Measurements from ENCODE around the gene IL5.
A peak's percentile ranks its signal among the peaks of the same experiment; 100 is the strongest.

Gene IL5

DNA sequence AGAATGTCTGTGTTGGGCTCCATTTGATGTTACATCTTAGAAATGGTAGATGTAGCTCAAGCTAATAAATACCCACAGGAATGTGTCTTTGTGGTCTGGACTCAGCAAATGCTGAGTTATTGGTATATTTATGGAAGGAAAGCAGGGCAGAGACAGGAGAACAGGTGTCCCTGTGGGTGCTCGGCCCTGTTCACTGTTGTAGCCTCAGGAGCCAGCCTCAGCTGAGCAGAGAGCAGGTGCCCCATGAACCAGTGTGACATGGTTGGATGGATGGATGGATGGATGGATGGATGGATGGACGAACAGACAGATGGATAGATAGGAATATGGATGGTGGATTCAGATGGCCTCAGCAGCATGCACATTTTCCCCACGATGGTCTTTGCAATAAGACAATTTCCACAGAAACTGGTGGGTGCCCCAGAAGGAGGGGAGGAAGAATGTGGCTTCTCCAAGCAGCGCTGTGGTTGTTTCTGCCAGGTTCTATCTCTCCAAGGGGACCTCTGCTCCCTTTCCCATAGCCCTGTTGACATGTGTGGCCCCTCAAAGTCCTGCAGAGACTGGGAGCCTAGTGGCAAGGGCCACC, 44.5 kb downstream of the IL5 start:
- DNase-seq (peak; percentile 4), ATAC-seq (no peak)

DNA sequence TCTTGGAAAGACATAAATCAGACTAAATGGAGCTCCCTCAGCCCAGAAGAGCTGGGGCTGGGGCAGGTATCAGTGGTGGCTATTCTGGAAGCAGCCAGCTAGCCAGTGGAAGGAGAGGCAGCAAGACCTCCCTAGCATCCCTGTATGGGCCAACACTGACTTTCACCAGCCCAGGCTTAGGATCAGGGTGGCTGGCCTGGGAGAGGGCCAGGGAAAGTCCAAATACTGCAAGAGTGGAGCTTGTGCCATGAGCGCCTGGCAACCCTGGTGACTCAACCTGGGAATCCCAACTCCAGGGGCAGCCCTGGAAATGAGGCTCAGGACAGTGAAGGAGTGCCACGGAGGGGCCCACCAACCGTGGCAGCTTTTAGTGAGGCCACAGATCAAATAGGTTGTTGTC, 45.2 kb downstream of the IL5 start:
- DNase-seq (peak; percentile 12), ATAC-seq (no peak)

DNA sequence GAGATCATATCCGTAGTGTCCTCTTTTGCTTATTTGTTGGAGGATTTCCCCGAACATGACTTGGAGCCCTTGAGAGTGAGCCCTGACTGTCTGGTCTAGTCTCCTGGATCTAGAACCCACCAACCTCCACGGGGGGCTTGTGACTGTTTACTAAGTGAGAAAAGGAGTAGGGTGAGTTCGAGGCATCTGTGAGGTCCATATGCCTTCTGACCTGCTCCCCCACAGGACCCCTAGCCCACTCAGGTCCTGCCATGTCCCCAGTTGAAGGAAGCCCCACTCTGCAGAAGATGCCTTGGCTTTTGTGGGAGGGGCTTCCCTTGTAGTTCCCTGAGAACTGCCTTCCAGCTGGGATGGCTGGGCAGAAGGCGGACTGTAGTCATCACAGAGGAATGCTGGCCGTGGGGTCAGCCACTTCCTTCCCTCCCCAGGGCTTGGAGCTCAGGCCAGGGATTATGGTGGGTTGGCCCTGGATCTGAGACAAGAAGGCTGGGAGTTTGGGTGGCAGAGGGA, 45.8 kb downstream of the IL5 start:
- ATAC-seq (no peak), DNase-seq (peak; percentile 12)

DNA sequence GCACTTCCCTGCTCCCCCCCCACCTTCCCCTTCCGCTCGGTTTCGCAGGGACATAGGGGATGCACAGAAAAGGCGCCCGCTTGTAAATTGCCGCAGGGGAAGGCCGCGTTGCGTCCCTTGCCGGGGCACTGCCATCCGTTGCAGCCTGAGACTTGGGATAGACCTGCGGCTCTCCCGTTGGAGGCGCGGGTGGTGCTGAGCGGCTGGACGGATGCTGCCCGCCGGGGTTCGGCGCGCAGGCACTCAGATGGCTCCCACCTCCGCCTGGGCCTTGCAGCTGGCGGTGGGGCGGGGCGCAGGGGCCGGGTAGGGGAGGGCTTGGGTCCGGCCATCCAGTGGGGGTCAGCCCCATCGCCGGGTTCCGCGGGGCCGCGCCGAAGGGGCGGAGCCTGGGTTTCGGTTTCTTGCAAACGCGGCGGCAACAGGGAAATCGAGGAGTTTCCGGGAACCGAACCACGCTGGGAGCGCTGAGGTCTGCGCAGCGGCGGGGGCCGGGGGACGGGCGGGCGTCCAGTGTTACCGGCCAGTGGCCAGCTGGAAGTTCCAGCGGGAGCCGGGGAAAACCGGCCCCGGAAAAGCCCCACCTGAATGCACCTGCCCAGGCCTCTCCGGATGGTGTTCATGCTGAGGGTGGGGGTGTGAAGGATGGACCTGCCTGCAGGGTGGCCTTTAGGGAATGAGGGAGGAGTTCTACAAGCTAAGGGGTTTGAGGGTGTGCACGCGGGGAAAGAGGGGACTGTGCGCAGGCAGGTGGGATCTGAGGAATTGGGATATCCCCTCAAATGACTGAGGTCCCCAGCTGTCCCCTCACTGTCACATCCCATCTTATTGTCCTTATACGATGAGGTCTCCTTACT, 46.5 kb downstream of the IL5 start:
- ATAC-seq: peak; percentile 28

GRCh38 chr5:132496191-132496630, 47.1 kb downstream of the IL5 start:
- peak; percentile 63 for ATAC-seq
- DNase-seq: peak; percentile 86

More for the DNA sequence above, 46.5 kb downstream of the IL5 start:
- peak; percentile 76 for DNase-seq

DNA sequence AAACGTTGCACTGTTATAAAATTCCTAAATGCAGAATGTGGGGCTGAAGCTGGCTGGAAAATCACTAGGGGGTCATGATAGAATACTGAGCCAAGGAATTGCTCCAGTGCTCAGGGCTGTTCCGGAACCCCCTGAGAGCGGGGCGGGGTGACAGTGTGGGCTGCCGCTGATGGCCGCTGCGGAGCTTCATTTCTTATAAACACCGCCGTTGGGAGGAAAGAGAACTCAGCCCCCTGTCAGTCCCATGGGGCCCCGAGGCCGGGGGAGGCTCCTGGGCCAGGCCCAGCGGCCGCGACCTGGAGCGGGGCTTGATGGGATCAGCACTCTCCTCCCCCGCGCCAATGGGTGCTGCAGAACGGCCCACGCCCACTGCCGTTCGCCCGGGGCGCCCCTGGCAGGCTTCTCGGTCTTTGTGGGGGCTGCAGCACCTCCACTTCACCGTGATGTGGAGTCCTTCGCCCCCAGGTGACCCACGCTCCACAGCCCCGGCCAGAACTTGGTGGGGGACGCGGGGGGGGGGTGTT, 47.6 kb downstream of the IL5 start:
- ATAC-seq: peak; percentile 58
- DNase-seq: peak; percentile 84

- DNase-seq (no peak), ATAC-seq (no peak)
Measured at GRCh38 chr5:132493821-132494220, 49.5 kb downstream of the IL5 start.

DNA sequence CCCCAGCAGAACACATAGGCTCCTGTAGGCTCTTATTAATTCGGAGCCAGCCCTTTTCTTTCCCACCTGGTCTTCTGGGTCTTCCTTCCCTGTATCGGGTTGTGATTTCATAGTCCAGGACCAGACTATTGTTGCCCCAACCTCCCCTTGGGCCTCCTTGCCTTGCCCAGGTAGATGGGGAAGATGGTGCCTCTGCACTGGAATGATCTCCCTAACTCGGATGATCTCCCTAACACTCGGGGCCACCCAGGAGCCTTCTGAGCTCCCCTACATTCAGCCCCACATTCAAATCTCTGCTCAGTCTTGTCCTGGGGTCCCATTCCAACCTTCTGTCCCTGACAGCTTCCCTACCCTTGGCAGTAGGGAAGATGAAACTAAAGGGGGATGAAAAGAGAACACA, 50.1 kb downstream of the IL5 start:
- peak; percentile 6 for DNase-seq
- no peak for ATAC-seq

DNA sequence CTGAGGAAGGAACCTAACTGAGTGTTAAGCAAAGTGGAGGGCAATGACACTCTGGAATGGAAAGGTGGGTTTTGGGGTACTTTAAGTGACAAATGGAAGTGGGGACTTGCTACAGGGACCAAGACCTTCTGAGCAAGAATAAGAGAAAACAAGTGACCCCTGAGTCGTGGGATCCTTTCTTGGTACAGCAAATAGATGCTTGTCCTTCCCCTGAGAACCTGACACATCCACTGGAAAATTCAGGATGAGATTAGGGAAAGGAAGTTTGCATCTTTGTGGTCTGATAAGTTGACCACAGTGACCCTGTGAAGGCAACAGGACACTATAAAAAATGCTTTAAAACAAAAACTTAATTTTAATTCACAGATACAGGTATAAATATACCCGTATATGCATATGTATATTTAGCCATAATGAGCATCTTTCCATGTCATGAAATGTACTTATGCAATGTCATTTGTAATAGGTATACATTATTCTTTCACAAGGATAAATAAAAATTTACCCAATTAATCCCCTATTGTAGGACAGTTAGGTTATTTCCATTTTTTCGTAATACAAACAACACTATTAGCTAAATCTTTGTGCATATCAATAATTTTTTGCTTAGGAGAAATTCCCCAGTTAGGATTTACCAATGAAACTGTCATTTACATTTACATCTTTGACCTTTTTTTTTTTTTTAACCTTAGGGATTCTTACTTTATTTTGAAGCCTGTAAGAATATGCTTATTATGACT, 50.8 kb downstream of the IL5 start:
- no peak for DNase-seq

More for the DNA sequence above, 50.8 kb downstream of the IL5 start:
- no peak for ATAC-seq

Data from stimulated activated naive CD8-positive, alpha-beta T cell treated with anti-CD3 and anti-CD28 coated beads, Interleukin-15, Interleukin-2, amounts not matched to agents 100 U/mL and 50 U/mL, for 24 hours (primary cell).